ENCODE data around the gene DNASE2. TPM values are rescaled to one million over a fixed set of nuclear protein-coding genes. Genes with fewer than 3 reads are reported as not detected.
A peak's percentile ranks its signal among the peaks of the same experiment; 100 is the strongest.
"Not testable (repeated sequence)": the region's sequence is repeated elsewhere in the genome, so short reads cannot be mapped to it uniquely, and the experiment has no call there.

The DNASE2 gene
- polyA plus RNA-seq, 4 donors, result 6.5 to 43.1 (median 9.3) TPM

- WGBS, 3 donors, result 86 to 91% (median 88%) methylated on average over 4 of the region's 4 CpGs
- Histone ChIP-seq H3K27ac (ENCODE audit: low read depth in 1 of 3, low read length in 2 of 3) (no peak overlapping the region), H3K4me1 (ENCODE audit: control insufficient read depth in 3 of 3, insufficient read depth in 2 of 3, low read depth in 1 of 3, low read length in 2 of 3) (no peaks in the 10 kb centered on the region), H3K4me3 (ENCODE audit: low read depth in 1 of 3, low read length in 3 of 3) (no peak overlapping the region), H3K27me3 (ENCODE audit: control insufficient read depth in 3 of 3, insufficient read depth in 3 of 3, low read length in 3 of 3) (peaks cover 0 to 3% (median 0%) of the 10 kb centered on the region in 3 donors), H3K9me3 (ENCODE audit: control insufficient read depth in 2 of 2, insufficient read depth in 1 of 2, low read depth in 1 of 2, low read length in 1 of 2) (no peaks in the 10 kb centered on the region), H3K36me3 (ENCODE audit: control insufficient read depth in 3 of 3, insufficient read depth in 2 of 3, low read depth in 1 of 3, low read length in 3 of 3) (no peaks in the 10 kb centered on the region)
- FAIRE-seq (no peak), DNase-seq (no peak)
These were observed 17.1 kb downstream of the DNASE2 start for GRCh38 chr19:12864143-12864542.

DNA sequence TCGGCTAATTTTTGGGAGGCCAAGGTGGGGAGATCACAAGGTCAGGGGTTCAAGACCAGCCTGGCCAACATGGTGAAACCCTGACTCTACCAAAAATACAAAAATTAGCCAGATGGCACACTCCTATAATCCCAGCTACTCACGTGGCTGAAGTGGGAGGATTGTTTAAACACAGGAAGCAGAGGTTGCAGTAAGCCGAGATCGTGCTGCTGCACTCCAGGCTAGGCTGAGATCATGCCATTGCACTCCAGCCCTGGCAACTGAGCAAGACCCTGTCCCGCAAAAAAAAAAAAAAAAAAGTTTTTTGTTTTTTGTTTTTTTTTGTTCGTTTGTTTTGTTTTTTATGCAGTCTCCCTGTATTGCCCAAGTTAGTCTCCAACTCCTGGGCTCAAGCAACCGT lies 21.7 kb downstream of the DNASE2 start:
- Histone ChIP-seq H3K27me3 (ENCODE audit: control insufficient read depth in 3 of 3, insufficient read depth in 3 of 3, low read length in 3 of 3) (no peaks in the 10 kb centered on the region), H3K36me3 (ENCODE audit: control insufficient read depth in 3 of 3, insufficient read depth in 2 of 3, low read depth in 1 of 3, low read length in 3 of 3) (no peaks in the 10 kb centered on the region), H3K4me3 (ENCODE audit: low read depth in 1 of 3, low read length in 3 of 3) (no peak overlapping the region), H3K27ac (ENCODE audit: low read depth in 1 of 3, low read length in 2 of 3) (no peak overlapping the region), H3K4me1 (ENCODE audit: control insufficient read depth in 3 of 3, insufficient read depth in 2 of 3, low read depth in 1 of 3, low read length in 2 of 3) (no peaks in the 10 kb centered on the region), H3K9me3 (ENCODE audit: control insufficient read depth in 2 of 2, insufficient read depth in 1 of 2, low read depth in 1 of 2, low read length in 1 of 2) (no peaks in the 10 kb centered on the region)
- FAIRE-seq (no peak), DNase-seq (no peak)
- WGBS, 3 donors, result 59 to 61% (median 60%) methylated on average over 6 to 7 of the region's 7 CpGs

DNA sequence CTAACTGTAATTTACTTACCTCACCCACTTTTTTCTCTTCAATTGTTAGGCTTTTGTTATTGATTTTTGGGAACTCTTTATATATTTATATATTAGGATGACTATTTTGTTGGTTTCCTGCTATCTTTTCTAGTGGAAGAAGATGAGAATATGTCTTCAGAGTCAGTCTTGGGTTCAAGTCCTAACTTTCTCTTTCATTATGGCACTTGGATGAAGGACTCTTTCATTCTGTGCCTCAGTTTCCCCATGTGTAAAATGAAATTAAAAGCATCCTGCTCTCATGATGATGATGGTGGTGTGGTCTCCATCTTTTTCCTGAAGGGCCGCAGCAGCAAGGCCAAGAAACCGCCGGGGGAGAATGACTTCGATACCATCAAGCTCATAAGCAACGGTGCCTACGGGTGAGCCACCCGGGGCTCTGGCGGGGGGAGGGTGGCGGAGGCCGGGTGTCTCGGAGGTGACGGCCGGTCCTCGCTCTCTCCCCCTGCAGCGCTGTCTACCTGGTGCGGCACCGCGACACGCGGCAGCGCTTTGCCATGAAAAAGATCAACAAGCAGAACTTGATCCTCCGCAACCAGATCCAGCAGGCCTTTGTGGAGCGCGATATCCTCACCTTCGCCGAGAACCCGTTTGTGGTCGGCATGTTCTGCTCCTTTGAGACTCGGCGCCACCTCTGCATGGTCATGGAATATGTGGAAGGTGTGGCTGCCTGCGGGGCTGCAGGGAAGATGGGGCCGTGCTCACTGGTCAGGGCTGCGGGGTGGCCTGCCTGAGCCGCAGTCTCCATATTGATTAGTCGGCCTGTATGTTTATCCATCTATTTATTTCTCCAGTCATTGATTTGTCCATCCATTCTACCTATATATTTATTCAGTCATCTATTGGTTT lies 23.0 kb downstream of the DNASE2 start:
- Histone ChIP-seq H3K4me1 (ENCODE audit: control insufficient read depth in 3 of 3, insufficient read depth in 2 of 3, low read depth in 1 of 3, low read length in 2 of 3) (no peaks in the 10 kb centered on the region), H3K4me3 (ENCODE audit: low read depth in 1 of 3, low read length in 3 of 3) (no peak overlapping the region), H3K9me3 (ENCODE audit: control insufficient read depth in 2 of 2, insufficient read depth in 1 of 2, low read depth in 1 of 2, low read length in 1 of 2) (no peaks in the 10 kb centered on the region), H3K27me3 (ENCODE audit: control insufficient read depth in 3 of 3, insufficient read depth in 3 of 3, low read length in 3 of 3) (no peaks in the 10 kb centered on the region), H3K27ac (ENCODE audit: low read depth in 1 of 3, low read length in 2 of 3) (no peak overlapping the region), H3K36me3 (ENCODE audit: control insufficient read depth in 3 of 3, insufficient read depth in 2 of 3, low read depth in 1 of 3, low read length in 3 of 3) (no peaks in the 10 kb centered on the region)
- FAIRE-seq (no peak), DNase-seq (no peak)
- WGBS, 3 donors, result 92 to 94% (median 93%) methylated on average over 35 of the region's 35 CpGs

GRCh38 chr19:12856653-12857052 lies 24.6 kb downstream of the DNASE2 start:
- Histone ChIP-seq H3K4me3 (ENCODE audit: low read depth in 1 of 3, low read length in 3 of 3) (no peak overlapping the region), H3K4me1 (ENCODE audit: control insufficient read depth in 3 of 3, insufficient read depth in 2 of 3, low read depth in 1 of 3, low read length in 2 of 3) (no peaks in the 10 kb centered on the region), H3K27ac (ENCODE audit: low read depth in 1 of 3, low read length in 2 of 3) (no peak overlapping the region), H3K9me3 (ENCODE audit: control insufficient read depth in 2 of 2, insufficient read depth in 1 of 2, low read depth in 1 of 2, low read length in 1 of 2) (no peaks in the 10 kb centered on the region), H3K27me3 (ENCODE audit: control insufficient read depth in 3 of 3, insufficient read depth in 3 of 3, low read length in 3 of 3) (no peaks in the 10 kb centered on the region), H3K36me3 (ENCODE audit: control insufficient read depth in 3 of 3, insufficient read depth in 2 of 3, low read depth in 1 of 3, low read length in 3 of 3) (no peaks in the 10 kb centered on the region)
- no peak for DNase-seq
- WGBS, 3 donors, result 42 to 65% (median 47%) methylated on average over 1 of the region's 1 CpG
- FAIRE-seq, result no peak

DNA sequence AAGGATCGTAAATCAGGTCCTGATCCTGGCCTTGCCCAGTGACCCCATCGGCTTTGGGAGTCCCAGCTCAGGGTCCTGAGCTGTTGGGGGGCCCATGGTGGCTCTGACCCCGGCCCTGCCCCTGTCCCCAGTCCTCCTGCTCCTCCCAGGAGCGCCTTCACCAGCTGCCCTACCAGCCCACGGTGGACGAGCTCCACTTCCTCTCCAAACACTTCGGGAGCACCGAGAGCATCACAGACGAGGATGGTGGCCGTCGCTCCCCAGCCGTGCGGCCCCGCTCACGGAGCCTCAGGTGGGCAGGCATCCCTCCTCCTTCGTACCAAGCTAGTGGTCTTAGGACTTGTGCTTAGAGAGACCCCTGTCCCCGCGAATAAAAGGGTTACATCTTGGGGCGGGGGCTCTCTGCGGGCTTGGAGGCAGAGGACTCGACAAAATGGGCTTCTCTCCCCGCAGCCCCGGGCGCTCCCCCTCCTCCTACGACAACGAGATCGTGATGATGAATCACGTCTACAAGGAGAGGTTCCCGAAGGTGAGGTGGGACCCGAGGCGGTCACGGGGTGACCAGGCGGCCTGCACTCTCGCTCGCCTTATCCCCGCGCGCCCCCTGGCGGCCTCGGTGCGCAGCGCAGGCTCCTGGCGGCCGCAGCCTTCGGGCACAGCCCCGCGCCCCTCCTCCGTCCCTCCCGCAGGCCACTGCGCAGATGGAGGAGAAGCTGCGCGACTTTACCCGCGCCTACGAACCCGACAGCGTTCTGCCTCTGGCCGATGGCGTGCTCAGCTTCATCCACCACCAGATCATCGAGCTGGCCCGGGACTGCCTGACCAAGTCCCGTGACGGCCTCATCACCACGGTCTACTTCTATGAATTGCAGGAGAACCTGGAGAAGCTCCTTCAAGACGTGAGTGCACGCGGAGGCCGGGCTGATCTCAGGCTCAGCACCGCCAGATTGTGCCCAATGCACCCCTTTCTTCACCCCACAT lies 33.8 kb downstream of the DNASE2 start:
- no peak for FAIRE-seq
- no peaks in the 10 kb centered on the region for H3K36me3 ChIP-seq (ENCODE audit: control insufficient read depth in 3 of 3, insufficient read depth in 2 of 3, low read depth in 1 of 3, low read length in 3 of 3)
- H3K4me3 ChIP-seq (ENCODE audit: low read depth in 1 of 3, low read length in 3 of 3), result no peak overlapping the region
- peaks cover 0 to 31% (median 4%) of the 10 kb centered on the region in 3 donors for H3K27me3 ChIP-seq (ENCODE audit: control insufficient read depth in 3 of 3, insufficient read depth in 3 of 3, low read length in 3 of 3)
- no peaks in the 10 kb centered on the region for H3K9me3 ChIP-seq (ENCODE audit: control insufficient read depth in 2 of 2, insufficient read depth in 1 of 2, low read depth in 1 of 2, low read length in 1 of 2)
- DNase-seq, result peak; percentile 72 to 91
- WGBS, 3 donors, result 9 to 12% (median 11%) methylated on average over 53 to 69 of the region's 69 CpGs
- peaks cover 0 to 7% (median 0%) of the 10 kb centered on the region in 3 donors for H3K4me1 ChIP-seq (ENCODE audit: control insufficient read depth in 3 of 3, insufficient read depth in 2 of 3, low read depth in 1 of 3, low read length in 2 of 3)
- no peak overlapping the region for H3K27ac ChIP-seq (ENCODE audit: low read depth in 1 of 3, low read length in 2 of 3)

- peaks cover 0 to 37% (median 9%) of the 10 kb centered on the region in 3 donors for H3K27me3 ChIP-seq (ENCODE audit: control insufficient read depth in 3 of 3, insufficient read depth in 3 of 3, low read length in 3 of 3)
- not testable (repeated sequence) for DNase-seq; H3K4me3 ChIP-seq (ENCODE audit: low read depth in 1 of 3, low read length in 3 of 3); H3K4me1 ChIP-seq (ENCODE audit: control insufficient read depth in 3 of 3, insufficient read depth in 2 of 3, low read depth in 1 of 3, low read length in 2 of 3); H3K36me3 ChIP-seq (ENCODE audit: control insufficient read depth in 3 of 3, insufficient read depth in 2 of 3, low read depth in 1 of 3, low read length in 3 of 3); FAIRE-seq; H3K9me3 ChIP-seq (ENCODE audit: control insufficient read depth in 2 of 2, insufficient read depth in 1 of 2, low read depth in 1 of 2, low read length in 1 of 2); H3K27ac ChIP-seq (ENCODE audit: low read depth in 1 of 3, low read length in 2 of 3)
- WGBS, 3 donors, result 71 to 82% (median 78%) methylated on average over 7 of the region's 7 CpGs
These were observed 34.6 kb downstream of the DNASE2 start for GRCh38 chr19:12846613-12847012.

DNA sequence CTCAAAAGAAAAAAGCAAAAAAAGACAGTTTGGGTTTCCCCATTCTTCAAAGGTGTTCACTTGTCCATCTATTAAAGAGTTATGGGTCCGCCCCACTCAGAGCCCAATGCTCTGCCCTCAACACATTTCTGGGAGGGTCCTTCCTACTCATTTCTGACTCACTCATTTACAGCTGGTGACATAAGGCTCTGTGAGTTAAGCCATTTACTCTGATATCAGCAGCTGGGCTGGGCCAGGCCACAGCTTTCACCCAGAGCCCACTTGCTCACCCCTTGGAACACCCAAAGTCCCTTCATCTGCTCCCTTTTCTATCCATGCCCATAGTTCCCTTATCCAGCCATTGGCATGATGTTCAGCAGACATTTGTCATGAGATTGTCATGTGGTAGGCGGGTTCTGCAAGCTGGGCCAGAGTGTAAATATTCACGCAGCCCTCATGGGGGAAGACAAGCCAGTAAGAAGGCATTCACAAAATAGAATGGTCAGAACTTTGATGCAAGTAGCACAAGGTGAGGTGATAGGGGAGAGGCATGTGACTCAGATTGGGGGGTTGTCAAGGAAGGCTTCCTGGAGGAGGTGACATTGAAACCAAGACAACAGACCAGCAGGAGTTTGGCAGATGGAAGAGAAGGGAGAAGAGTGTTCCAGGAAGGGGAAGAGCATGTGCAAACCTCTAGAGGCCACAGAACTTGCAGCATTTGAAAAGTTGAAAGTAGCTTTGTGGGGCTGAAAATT lies 37.1 kb downstream of the DNASE2 start:
- no peaks in the 10 kb centered on the region for H3K9me3 ChIP-seq (ENCODE audit: control insufficient read depth in 2 of 2, insufficient read depth in 1 of 2, low read depth in 1 of 2, low read length in 1 of 2)
- WGBS, 3 donors, result 66 to 81% (median 67%) methylated on average over 3 of the region's 3 CpGs
- no peak overlapping the region for H3K4me3 ChIP-seq (ENCODE audit: low read depth in 1 of 3, low read length in 3 of 3)
- H3K36me3 ChIP-seq (ENCODE audit: control insufficient read depth in 3 of 3, insufficient read depth in 2 of 3, low read depth in 1 of 3, low read length in 3 of 3), result no peaks in the 10 kb centered on the region
- H3K4me1 ChIP-seq (ENCODE audit: control insufficient read depth in 3 of 3, insufficient read depth in 2 of 3, low read depth in 1 of 3, low read length in 2 of 3), result peaks cover 0 to 11% (median 0%) of the 10 kb centered on the region in 3 donors
- no peak for DNase-seq
- no peak overlapping the region for H3K27ac ChIP-seq (ENCODE audit: low read depth in 1 of 3, low read length in 2 of 3)
- H3K27me3 ChIP-seq (ENCODE audit: control insufficient read depth in 3 of 3, insufficient read depth in 3 of 3, low read length in 3 of 3), result peaks cover 0 to 61% (median 24%) of the 10 kb centered on the region in 3 donors
- FAIRE-seq, result no peak

- H3K4me3 ChIP-seq (ENCODE audit: low read depth in 1 of 3, low read length in 3 of 3), result no peak overlapping the region
- H3K4me1 ChIP-seq (ENCODE audit: control insufficient read depth in 3 of 3, insufficient read depth in 2 of 3, low read depth in 1 of 3, low read length in 2 of 3), result peaks cover 0 to 11% (median 0%) of the 10 kb centered on the region in 3 donors
- no peaks in the 10 kb centered on the region for H3K36me3 ChIP-seq (ENCODE audit: control insufficient read depth in 3 of 3, insufficient read depth in 2 of 3, low read depth in 1 of 3, low read length in 3 of 3)
- WGBS, 3 donors, result 75 to 85% (median 78%) methylated on average over 11 of the region's 11 CpGs
- peaks cover 0 to 69% (median 27%) of the 10 kb centered on the region in 3 donors for H3K27me3 ChIP-seq (ENCODE audit: control insufficient read depth in 3 of 3, insufficient read depth in 3 of 3, low read length in 3 of 3)
- H3K27ac ChIP-seq (ENCODE audit: low read depth in 1 of 3, low read length in 2 of 3), result no peak overlapping the region
- no peak for FAIRE-seq
- no peaks in the 10 kb centered on the region for H3K9me3 ChIP-seq (ENCODE audit: control insufficient read depth in 2 of 2, insufficient read depth in 1 of 2, low read depth in 1 of 2, low read length in 1 of 2)
- no peak for DNase-seq
These were observed 37.9 kb downstream of the DNASE2 start for GRCh38 chr19:12843328-12843727.
